Colonic mucosa (tissue), 4 donors: Measurements from ENCODE around the gene PIP5K1B. TPM values are rescaled to one million over a fixed set of nuclear protein-coding genes. Genes with fewer than 3 reads are reported as not detected.

Experiments used
- DNase-seq: peaks from one replicate; pipeline ENCODE4 v3.0.0-alpha.2; 2020
- H3K27ac ChIP-seq: fragments of 200-600 bp; one replicate; pipeline ENCODE4 v1.8.0; 2021
- H3K27me3 ChIP-seq: fragments of 200-600 bp; one replicate; pipeline ENCODE4 v1.8.0; 2021
- H3K36me3 ChIP-seq: fragments of 200-600 bp; one replicate; pipeline ENCODE4 v1.8.0; 2021
- H3K4me1 ChIP-seq: fragments of 200-600 bp; one replicate; pipeline ENCODE4 v1.8.0; 2021; ENCODE audit warnings: mild to moderate bottlenecking
- H3K4me3 ChIP-seq: fragments of 200-600 bp; one replicate; pipeline ENCODE4 v1.8.0; 2021
- H3K9ac ChIP-seq, 2 donors: one replicate each; pipeline ENCODE4 v1.7.0; 2013; ENCODE audit warnings: control low read depth in 2 of 2, low read depth in 2 of 2, low read length in 2 of 2
- H3K9me3 ChIP-seq: fragments of 200-600 bp; one replicate; pipeline ENCODE4 v1.8.0; 2021
- intact Hi-C: fragments of 100-400 bp; cut with DNase I; formaldehyde crosslinking; loops from one replicate; pipeline ENCODE4 v1.14.1; 2022
- total RNA-seq, 2 donors: library from RNA; stranded (reverse); fragmentation: NEBNext Ultra II Directional in 1 of 2; extraction: Animal tissue kit (Norgen Biotek cat#: 25700) in 1 of 2; gene quantifications; one replicate each; pipeline ENCODE4 v1.2.1, GENCODE V29; 2021
- TF ChIP-seq, protein P1 (sequence below): fragments of 200-600 bp; IDR thresholded peaks from one replicate; pipeline ENCODE4 v1.8.0; 2022; ENCODE audit warnings: antibody characterized with exemption, mild to moderate bottlenecking
- donor health status: healthy.
- donor health status: DM: no; HTN: no; CAD: no.
- donor health status: DM: no; HTN: no; CAD: no.

PIP5K1B gene
- total RNA-seq, 2 donors from 2014 or later: 59.2 to 74.2 TPM

DNA sequence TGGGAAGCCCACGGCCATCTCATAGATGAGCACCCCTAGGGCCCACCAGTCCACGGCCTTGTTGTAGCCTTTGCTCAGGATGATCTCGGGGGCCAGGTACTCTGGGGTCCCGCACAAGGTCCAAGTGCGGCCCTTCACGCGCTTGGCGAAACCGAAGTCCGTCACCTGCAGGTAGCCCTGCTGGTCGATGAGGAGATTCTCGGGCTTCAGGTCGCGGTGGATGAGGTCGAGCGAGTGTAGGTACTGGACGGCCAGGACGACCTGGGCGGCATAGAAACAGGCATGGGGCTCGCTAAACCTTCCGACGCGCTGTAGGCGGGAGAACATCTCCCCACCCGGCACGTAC, 308.3 kb downstream of the PIP5K1B start:
- TF ChIP-seq, protein P1, sequence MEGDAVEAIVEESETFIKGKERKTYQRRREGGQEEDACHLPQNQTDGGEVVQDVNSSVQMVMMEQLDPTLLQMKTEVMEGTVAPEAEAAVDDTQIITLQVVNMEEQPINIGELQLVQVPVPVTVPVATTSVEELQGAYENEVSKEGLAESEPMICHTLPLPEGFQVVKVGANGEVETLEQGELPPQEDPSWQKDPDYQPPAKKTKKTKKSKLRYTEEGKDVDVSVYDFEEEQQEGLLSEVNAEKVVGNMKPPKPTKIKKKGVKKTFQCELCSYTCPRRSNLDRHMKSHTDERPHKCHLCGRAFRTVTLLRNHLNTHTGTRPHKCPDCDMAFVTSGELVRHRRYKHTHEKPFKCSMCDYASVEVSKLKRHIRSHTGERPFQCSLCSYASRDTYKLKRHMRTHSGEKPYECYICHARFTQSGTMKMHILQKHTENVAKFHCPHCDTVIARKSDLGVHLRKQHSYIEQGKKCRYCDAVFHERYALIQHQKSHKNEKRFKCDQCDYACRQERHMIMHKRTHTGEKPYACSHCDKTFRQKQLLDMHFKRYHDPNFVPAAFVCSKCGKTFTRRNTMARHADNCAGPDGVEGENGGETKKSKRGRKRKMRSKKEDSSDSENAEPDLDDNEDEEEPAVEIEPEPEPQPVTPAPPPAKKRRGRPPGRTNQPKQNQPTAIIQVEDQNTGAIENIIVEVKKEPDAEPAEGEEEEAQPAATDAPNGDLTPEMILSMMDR: no peak
- Histone ChIP-seq H3K4me1 (no peaks in the 10 kb centered on the region), H3K9ac (no peak overlapping the region), H3K9me3 (no peaks in the 10 kb centered on the region), H3K27ac (no peak overlapping the region), H3K4me3 (no peak overlapping the region), H3K27me3 (no peaks in the 10 kb centered on the region), H3K36me3 (no peaks in the 10 kb centered on the region)
- no peak for DNase-seq
- intact Hi-C loops: no loop called here

DNA sequence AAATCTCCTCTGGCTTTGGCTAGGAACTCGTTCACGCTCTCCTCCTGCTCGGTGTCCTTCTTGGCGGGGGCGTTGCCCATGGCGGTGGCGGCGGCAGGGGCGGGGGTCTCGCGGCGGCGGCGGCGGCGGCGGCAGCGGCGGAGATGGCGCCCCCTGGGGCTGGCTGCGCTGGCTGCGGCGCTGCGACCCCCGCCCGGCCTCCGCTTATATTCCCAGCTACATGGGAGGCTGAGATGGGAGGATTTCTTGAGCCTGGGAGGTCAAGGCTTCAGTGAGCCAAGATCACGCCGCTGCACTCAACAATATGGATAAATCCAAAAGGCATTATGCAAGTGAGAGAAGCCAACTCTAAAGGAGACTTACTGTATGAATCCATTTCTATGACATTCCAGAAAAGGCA, 309.0 kb downstream of the PIP5K1B start, which contains the start of gene PRKACG:
Gene PRKACG (minus strand): TSS at position 101 of the 400 bp plus-strand sequence. CDS start 21 bp downstream, at position 80.
- DNase-seq: no peak
- intact Hi-C loops: no loop called here
- H3K9me3 ChIP-seq: no peaks in the 10 kb centered on the region
- H3K9ac ChIP-seq: no peak within 1 kb of the TSS
- TF ChIP-seq, protein P1: no peak
- no peaks in the 10 kb centered on the region for H3K4me1 ChIP-seq
- no peaks in the 10 kb centered on the region for H3K36me3 ChIP-seq
- no peaks in the 10 kb centered on the region for H3K27me3 ChIP-seq
- H3K4me3 ChIP-seq: no peak within 1 kb of the TSS
- H3K27ac ChIP-seq: no peak within 1 kb of the TSS

DNA sequence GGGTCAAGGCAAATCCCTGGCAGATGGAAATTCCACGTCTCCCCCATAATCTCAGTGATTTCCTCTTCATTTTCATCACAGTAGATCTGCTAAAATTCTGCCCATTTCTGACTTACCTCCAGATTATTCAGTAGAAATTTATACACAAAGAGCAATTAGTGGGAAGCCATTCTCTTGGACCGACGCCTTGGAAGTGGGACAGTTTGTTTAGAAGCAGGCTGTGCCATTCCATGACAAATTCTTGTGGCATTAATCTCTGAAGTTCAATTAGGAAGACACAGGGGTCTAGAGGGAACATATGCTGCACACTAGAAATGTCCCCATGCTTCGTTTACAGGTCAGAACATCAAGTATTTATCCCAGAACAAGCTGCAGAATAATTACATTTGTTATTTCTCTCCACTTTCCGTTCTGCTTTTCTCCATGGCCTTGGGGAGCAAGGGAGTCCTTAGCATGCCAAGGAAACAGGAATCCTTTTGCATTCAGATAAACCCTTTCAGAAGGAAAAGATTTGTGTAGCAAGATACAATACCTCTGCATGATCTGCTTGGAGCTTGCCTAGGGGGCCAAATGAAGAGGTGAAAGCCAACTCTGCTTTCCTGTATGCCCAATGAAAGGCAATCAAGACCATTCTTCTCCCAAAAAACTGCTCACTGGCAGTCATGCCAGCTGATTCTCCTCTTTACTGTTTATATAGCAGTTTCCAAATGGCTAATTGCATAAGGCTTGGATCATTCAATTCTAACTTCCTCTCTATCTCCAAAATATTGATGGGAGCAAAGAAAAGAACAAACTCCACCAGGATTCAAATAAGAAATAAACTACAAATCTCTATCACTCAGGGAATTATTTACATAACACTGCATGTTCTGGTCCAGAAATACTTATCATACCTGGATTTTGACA, 311.4 kb downstream of the PIP5K1B start:
- no peak for DNase-seq
- Histone ChIP-seq H3K27me3 (no peaks in the 10 kb centered on the region), H3K4me1 (no peaks in the 10 kb centered on the region), H3K36me3 (no peaks in the 10 kb centered on the region), H3K4me3 (no peak overlapping the region), H3K9me3 (no peaks in the 10 kb centered on the region), H3K9ac (no peak overlapping the region), H3K27ac (no peak overlapping the region)
- intact Hi-C loops: no loop called here
- TF ChIP-seq, protein P1: no peak

DNA sequence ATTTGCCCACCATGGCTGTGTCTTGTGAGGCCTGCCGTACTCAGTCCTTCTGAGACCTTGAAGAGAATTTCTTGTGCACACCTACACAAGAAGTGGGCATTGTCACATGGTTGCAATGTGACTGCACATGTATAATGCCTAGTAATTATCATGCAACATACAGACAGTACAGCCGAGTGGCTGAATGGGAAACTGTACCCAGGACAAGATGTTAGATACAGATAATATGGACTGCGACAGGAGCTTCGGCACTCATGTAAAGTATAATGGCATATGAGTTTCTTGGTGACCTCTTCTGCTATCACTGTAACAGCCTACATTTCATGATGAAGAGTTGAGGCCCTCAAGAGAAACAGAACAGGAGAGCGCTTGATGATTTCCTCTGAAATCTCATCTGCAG, 313.7 kb downstream of the PIP5K1B start:
- no peaks in the 10 kb centered on the region for H3K9me3 ChIP-seq
- intact Hi-C loops: no loop called here
- no peaks in the 10 kb centered on the region for H3K36me3 ChIP-seq
- no peaks in the 10 kb centered on the region for H3K27me3 ChIP-seq
- H3K4me1 ChIP-seq: no peaks in the 10 kb centered on the region
- H3K27ac ChIP-seq: no peak overlapping the region
- H3K4me3 ChIP-seq: no peak overlapping the region
- DNase-seq: no peak
- no peak overlapping the region for H3K9ac ChIP-seq
- TF ChIP-seq, protein P1: no peak

DNA sequence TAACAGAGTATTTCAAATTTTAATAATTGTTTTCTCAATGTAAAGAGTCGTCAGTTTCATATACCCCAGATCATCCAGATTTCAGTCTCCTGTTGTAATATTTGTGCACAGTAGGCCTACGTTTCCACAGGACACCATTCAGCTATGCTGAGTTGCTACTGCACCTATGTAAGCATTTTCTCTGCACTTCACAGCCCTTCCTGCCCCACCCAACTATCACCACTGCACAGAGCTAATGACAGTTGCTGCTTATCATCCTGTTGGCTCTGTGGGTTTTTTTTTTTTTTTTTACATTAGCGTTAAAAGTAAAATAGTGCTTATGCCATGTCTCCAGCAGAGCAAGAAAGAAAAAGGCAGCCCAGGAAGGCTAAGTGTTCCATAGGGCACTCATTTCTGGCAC, 314.8 kb downstream of the PIP5K1B start:
- H3K9me3 ChIP-seq: no peaks in the 10 kb centered on the region
- H3K36me3 ChIP-seq: no peaks in the 10 kb centered on the region
- H3K9ac ChIP-seq: no peak overlapping the region
- H3K4me1 ChIP-seq: no peaks in the 10 kb centered on the region
- no peak for DNase-seq
- H3K27ac ChIP-seq: no peak overlapping the region
- intact Hi-C loops: no loop called here
- no peaks in the 10 kb centered on the region for H3K27me3 ChIP-seq
- no peak overlapping the region for H3K4me3 ChIP-seq
- TF ChIP-seq, protein P1: no peak
